BJ (cell line): ENCODE measurements around the gene B3GAT1. TPM values are rescaled to one million over a fixed set of nuclear protein-coding genes. Genes with fewer than 3 reads are reported as not detected.
A peak's percentile ranks its signal among the peaks of the same experiment; 100 is the strongest.

Source experiments
- CTCF ChIA-PET: fragments of 350-600 bp; formaldehyde crosslinking; extraction: SDS; loops from one replicate; lab custom pipeline; 2021; ENCODE audit warnings: antibody characterized with exemption, inconsistent platforms; lab: Yijun Ruan, JAX
- POLR2A ChIA-PET: fragments of 300-600 bp; sonication (Branson Sonifier 250); formaldehyde crosslinking; extraction: SDS; loops from one replicate; lab custom pipeline; 2021; ENCODE audit warnings: antibody characterized with exemption; lab: Charles Lee
- DNase-seq: peaks from one replicate; pipeline ENCODE4 v3.0.0-alpha.2; 2011; ENCODE audit warnings: low read depth
- H3K27me3 ChIP-seq: 2 replicates; pipeline ENCODE4 v1.6.0; 2011; ENCODE audit warnings: low read length; ENCODE audit not compliant: control insufficient read depth, insufficient read depth
- H3K36me3 ChIP-seq: 2 replicates; pipeline ENCODE4 v1.5.1; 2011; ENCODE audit warnings: low read length; ENCODE audit not compliant: control insufficient read depth, insufficient read depth
- H3K4me3 ChIP-seq: 2 replicates; pipeline ENCODE4 v1.5.1; 2011; ENCODE audit warnings: low read depth, mild to moderate bottlenecking, control low read depth, low read length
- CTCF ChIP-seq: IDR thresholded peaks from 2 replicates; pipeline ENCODE4 v1.5.1; 2011; ENCODE audit warnings: low read depth, mild to moderate bottlenecking, control low read depth, inconsistent platforms, low read length, moderate library complexity; ENCODE audit not compliant: insufficient read depth
- polyA plus RNA-seq: library from polyadenylated mRNA; depleted of rRNA; stranded (reverse); fragments of >200 nt; gene quantifications from 2 replicates; pipeline ENCODE4 v1.2.3, GENCODE V29; 2011

B3GAT1 gene
- polyA plus RNA-seq, 1 experiment = not detected

GRCh38 chr11:134363592-134363991 lies 48.5 kb downstream of the B3GAT1 start:
- no peaks in the 10 kb centered on the region for H3K27me3 ChIP-seq
- no peak for TF ChIP-seq CTCF
- H3K36me3 ChIP-seq = no peaks in the 10 kb centered on the region
- no peak for DNase-seq
- H3K4me3 ChIP-seq = no peak overlapping the region
- CTCF ChIA-PET = no interaction called here
- POLR2A ChIA-PET = no interaction called here

DNA sequence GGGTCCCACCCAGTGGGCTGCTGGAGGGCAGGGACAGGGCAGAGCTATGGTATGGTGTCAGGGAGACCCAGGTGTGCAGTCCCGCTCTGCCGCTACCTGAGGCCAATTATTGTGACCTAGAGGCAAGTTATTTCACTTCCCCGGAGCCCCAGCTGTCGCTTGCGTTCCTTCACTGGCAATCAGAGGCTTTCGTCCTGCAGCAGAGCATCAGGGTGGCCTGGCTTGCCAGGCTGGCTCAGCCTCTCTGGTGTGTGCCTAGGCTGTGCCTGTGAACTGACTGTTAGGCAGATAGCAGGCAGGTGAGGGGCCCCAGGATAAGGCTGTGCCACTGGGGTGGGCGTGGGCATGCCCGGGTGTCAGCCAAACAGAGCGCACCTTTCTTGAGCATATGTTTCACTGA lies 48.9 kb downstream of the B3GAT1 start:
- no peak overlapping the region for H3K4me3 ChIP-seq
- no peaks in the 10 kb centered on the region for H3K36me3 ChIP-seq
- no peak for DNase-seq
- ChIA-PET POLR2A (no interaction called here), CTCF (no interaction called here)
- H3K27me3 ChIP-seq = no peaks in the 10 kb centered on the region
- TF ChIP-seq CTCF = no peak

GRCh38 chr11:134362192-134362901 lies 49.7 kb downstream of the B3GAT1 start:
- CTCF ChIA-PET = no interaction called here
- no peak for DNase-seq
- POLR2A ChIA-PET = no interaction called here
- Histone ChIP-seq H3K27me3 (no peaks in the 10 kb centered on the region), H3K36me3 (no peaks in the 10 kb centered on the region), H3K4me3 (no peak overlapping the region)
- no peak for TF ChIP-seq CTCF

DNA sequence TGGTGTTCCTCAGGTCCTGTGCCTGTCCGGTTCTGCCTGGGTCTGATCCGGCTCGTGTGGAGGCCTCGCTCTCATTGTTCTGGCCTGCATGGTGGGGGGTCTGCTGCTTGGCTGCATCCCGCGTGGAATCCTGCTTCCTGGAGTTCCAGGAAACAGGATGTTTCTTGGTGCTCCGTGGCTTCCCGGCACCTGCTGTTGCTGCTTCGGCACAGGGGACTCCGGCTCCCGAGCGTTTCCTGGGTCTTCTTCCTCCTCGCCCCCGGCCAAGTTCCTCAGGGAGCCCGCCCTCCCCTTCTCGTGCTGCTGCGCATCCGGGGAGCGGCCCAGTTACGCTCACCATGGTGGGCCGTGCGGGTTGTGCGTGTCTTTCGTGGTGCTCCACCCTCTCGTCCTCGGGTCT lies 50.4 kb downstream of the B3GAT1 start:
- Histone ChIP-seq H3K36me3 (no peaks in the 10 kb centered on the region), H3K4me3 (no peak overlapping the region), H3K27me3 (no peaks in the 10 kb centered on the region)
- ChIA-PET POLR2A (no interaction called here), CTCF (no interaction called here)
- TF ChIP-seq CTCF = no peak
- no peak for DNase-seq

DNA sequence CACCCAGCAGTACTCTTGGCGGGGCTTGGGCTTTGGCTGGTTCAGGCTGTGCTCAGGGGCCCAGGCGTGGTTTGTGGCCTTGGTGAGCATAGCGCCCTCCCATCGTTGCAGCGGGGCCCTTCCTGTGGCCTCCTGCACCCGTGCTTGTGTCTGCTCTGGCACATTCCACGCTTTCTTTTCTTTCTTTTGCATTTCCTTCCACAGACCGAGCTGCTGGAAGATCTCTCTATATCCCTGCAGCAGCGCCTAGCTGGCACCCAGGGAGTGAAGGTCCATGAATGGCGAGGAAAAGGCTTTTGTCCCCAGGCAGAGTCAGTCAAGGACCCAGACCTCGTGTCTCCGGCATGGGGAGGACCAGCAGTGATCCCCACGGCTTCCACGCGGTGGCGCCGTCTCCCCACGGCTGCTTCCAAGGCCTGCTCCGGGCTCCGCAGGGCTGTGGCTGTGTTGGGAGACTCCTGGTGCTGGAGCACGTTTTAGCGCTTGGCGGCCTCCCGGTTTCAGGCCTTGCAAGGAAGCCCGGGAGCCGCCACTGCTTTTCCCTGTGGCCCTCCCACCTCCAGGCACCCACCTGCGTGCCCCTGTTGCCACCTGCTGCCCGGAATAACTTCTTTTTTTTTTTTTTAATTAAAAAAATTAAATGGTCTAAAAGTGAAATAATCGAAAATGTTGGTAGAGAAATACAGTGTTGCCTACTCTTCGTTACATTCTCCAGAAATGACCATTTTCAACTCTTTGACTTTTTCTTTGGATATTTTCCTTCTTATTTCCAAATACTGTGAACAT lies 51.8 kb downstream of the B3GAT1 start:
- DNase-seq = no peak
- peak; percentile 67 for TF ChIP-seq CTCF
- CTCF ChIA-PET = no interaction called here

More for the DNA sequence above, 51.8 kb downstream of the B3GAT1 start:
- POLR2A ChIA-PET = no interaction called here
- H3K36me3 ChIP-seq = no peaks in the 10 kb centered on the region
- no peaks in the 10 kb centered on the region for H3K27me3 ChIP-seq
- no peak overlapping the region for H3K4me3 ChIP-seq
